NCI-H2196 treated with DMSO at 0.1 percent for 48 hours (cell line): Measurements from ENCODE around the gene OBSCN.
"Not testable (repeated sequence)": the region's sequence is repeated elsewhere in the genome, so short reads cannot be mapped to it uniquely, and the experiment has no call there.

Source experiments
- DNase-seq: peaks from one replicate; lab custom pipeline; 2025; ENCODE audit not compliant: unreplicated experiment; lab: John Stamatoyannopoulos, UW

Gene OBSCN

GRCh38 chr1:228226956-228227791 is 19.3 kb downstream of the OBSCN start:
- no peak for DNase-seq

GRCh38 chr1:228228147-228228546 is 20.3 kb downstream of the OBSCN start:
- DNase-seq = not testable (repeated sequence)

DNA sequence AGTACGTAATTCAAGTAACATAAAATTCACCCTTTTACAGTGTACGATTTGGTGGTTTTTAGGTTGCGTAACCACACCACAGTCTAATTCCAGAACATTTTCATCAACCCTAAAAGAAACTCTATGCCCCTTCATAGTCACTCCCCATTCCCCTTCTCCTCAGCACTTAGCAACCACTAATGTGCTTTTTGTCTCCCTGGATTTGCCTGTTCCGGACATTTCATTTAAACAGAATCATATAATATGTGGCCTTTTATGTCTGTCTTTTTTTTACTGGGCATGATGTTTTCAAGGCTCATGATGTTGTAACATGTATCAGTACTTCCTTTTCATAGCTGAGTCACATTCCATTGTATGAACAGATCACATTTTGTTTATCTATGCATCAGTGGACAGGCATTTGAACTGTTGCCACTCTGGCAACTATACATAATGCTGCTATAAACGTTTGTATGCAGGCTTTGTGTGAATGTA is 20.8 kb downstream of the OBSCN start:
- DNase-seq = no peak

- no peak for DNase-seq
Measured at GRCh38 chr1:228231189-228231588, 23.3 kb downstream of the OBSCN start.

DNA sequence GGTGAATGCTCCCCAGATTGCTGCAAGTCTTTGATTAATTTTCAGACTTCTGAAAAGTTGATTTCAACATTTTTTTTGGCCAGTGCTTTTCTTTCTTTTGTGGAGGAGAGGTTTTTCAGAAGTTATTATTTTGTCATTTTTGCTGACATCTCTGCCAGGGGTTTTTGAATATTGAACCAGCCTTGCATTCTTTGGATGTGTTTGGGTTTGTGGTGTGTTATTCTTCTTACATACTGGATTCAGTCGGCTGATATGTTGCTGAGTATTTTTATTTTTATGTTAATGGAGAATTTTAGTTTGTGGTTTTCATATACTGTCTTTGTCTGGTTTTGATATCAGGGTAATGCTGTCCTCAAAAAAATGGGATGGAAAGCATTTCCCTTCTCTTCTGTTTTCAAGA is 25.3 kb downstream of the OBSCN start:
- no peak for DNase-seq

DNA sequence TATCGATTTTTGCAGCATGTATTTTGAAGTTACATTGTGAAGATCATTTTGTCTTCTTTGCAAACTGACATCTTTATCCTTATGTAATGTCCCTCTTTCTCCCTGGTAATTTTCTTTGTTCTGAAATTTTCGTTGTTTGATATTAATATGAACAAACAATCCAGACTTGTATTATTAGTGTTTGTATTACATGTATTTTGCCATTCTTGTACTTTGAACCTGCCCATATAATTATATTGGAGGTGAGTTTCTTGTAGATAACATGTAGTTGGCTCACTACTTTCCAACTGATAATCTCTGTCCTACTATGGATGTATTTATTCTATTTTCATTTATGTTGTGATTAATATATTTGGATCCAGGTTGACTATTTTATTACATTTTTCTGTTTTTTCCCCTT is 27.1 kb downstream of the OBSCN start:
- DNase-seq = no peak

DNA sequence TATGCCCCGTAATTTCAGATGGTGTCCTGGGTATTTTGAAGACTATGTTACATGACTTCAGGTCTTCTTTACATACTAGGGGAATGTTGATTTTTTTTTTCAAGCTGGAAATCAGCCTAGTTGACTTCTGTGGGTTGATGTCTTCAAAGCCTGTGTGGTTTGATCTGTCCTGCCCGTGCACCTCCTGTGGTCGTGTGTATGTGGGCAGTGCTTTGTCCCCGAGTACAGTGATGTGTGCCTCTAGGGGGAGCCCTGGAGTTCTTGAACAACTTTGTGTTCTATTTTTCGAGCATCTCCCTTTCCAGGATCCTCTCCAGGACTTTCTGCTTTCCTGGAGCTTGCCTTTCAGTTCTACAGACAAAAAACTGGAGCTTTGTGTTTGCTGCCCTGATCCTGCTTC is 28.9 kb downstream of the OBSCN start:
- no peak for DNase-seq

DNA sequence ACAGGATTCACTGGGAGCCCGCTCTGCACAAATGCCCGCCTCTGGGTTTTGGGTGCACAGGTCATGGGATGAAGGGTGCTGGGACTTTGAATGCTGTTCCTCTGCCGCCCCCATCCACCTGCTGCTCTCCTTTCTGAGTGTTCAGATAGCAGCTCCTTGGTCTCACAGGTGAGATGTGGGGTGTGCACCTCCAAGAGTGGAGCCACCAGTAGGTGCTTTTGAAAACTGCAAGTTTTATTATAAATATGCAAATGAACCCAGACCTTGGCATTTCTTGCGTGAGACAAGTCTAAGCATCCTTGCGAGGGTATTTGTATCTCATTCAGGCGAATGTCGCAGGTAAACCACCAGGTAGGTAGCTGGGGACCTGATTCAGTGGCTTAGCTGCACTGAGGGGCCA is 30.2 kb downstream of the OBSCN start:
- no peak for DNase-seq

DNA sequence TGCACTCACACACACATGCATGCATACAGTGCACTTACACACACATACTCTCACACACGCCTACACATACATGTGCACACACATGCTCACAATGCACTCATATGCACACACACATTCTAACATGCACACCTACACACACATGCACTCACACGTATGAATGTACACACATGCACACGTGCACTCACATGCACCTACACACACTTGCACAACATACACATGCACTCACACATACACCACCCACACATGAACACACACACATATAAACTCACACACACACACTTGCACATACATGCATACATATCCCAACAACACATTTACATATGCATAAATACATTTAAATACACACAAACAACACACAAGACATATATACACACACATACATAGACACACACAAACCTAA is 30.6 kb downstream of the OBSCN start:
- DNase-seq = no peak

- DNase-seq = no peak
Measured at GRCh38 chr1:228240411-228241240, 32.8 kb downstream of the OBSCN start.

DNA sequence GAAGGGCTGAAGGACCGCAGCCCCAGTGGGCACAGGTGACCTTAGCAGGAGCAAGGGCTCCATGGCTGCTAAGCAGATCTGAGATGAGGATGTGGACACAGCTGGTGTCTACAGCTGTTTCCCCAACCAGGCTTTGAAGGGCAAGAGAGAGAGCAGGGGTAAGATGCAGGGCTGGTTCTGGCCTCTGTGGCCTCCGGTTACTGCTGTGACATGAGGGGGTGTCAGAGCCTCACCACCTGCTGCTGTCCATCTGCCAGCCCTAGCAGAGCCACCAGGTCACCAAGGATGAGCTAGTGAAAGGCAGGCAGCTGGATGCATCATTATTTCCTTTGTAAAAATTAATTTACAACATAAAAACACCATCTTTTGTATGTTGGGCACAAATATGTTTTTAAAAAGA is 33.4 kb downstream of the OBSCN start:
- no peak for DNase-seq

DNA sequence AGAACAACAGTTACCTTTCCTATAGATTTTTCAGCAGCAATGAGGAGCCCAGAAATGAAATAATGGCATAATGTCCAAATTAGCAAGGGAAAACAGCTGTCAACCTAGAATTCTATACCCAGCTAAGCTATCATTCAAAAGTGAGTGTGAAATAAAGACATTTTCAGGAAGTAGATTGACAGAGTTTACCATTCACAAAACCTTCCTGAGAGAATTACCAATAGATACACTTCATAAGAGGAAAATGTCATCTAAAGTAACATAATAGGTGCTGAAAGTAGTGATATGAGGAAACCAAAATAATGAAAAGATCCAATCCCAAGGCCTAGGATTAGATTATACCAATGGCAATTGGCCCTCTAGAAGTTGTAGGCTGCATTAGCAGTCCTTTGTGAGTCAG is 34.6 kb downstream of the OBSCN start:
- no peak for DNase-seq

GRCh38 chr1:228243093-228243492 is 35.2 kb downstream of the OBSCN start:
- no peak for DNase-seq

DNA sequence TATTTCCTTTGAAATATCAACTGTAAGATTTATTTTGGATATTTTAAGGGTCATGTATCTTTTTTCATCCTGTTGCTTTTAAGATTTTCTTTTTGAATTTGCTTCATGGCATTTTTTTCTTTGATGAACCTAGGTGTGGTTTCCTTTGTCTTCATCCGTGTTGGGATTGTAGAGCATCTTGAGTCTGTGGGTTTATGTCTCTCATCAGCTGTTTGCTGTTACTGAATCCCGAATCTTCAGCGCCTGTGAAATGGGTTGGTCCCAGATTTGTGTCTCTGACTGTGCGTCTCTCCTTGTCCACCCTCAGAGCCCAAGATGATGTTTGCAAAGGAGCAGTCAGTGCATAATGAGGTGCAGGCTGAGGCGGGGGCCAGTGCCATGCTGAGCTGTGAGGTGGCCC is 36.1 kb downstream of the OBSCN start:
- not testable (repeated sequence) for DNase-seq

- DNase-seq = no peak
Measured at GRCh38 chr1:228245111-228245510, 37.3 kb downstream of the OBSCN start.

DNA sequence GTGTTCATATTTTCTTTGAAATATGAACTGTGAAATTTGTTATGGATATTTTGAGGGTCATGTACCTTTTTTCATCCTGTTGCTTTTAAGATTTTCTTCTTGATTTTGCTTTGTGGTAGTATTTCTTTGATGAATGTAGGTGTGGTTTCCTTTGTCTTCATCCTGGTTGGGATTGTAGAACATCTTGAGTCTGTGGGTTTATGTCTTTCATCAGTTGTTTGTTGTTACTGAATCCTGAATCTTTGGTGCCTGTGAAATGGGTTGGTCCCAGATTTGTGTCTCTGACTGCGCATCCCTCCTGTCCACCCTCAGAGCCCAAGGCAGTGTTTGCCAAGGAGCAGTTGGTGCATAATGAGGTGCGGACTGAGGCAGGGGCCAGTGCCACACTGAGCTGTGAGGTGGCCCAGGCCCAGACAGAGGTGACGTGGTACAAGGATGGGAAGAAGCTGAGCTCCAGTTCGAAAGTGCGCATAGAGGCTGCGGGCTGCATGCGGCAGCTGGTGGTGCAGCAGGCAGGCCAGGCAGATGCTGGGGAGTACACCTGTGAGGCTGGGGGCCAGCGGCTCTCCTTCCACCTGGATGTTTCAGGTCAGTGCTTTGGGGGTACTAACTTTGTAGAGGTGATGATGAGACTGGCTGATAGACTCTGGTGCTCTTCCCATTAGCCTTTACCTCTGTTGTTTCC is 38.5 kb downstream of the OBSCN start:
- DNase-seq = no peak

DNA sequence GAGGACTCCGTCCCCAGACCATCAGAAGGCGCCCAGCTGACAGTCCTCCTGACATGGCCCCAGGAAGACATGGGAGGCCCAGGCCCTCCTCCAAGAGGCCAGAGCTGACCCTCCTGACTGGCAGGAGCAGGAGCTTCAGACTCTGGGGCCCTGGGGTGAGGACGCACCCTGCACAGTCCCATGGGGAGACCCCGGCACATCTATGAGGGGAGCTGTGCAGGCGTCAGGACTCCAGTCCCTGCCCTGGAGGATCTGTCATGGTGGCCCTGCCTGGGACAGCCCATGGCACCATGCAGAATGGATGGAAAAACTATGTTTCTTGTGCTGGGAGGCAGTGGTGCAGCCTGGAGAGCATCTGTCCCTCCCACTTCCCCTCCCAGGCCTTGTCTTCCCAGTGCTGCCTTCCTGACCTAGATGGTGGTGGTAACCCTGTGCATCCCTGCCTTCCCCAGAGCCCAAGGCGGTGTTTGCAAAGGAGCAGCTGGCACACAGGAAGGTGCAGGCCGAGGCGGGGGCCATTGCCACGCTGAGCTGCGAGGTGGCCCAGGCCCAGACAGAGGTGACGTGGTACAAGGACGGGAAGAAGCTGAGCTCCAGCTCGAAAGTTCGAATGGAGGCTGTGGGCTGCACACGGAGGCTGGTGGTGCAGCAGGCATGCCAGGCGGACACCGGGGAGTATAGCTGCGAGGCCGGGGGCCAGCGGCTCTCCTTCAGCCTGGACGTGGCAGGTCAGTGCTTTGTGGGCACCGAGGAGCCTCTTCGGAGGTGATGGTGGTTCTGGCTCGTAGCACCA is 41.9 kb downstream of the OBSCN start:
- DNase-seq = no peak

- DNase-seq = not testable (repeated sequence)
Measured at GRCh38 chr1:228252476-228252875, 44.6 kb downstream of the OBSCN start.

DNA sequence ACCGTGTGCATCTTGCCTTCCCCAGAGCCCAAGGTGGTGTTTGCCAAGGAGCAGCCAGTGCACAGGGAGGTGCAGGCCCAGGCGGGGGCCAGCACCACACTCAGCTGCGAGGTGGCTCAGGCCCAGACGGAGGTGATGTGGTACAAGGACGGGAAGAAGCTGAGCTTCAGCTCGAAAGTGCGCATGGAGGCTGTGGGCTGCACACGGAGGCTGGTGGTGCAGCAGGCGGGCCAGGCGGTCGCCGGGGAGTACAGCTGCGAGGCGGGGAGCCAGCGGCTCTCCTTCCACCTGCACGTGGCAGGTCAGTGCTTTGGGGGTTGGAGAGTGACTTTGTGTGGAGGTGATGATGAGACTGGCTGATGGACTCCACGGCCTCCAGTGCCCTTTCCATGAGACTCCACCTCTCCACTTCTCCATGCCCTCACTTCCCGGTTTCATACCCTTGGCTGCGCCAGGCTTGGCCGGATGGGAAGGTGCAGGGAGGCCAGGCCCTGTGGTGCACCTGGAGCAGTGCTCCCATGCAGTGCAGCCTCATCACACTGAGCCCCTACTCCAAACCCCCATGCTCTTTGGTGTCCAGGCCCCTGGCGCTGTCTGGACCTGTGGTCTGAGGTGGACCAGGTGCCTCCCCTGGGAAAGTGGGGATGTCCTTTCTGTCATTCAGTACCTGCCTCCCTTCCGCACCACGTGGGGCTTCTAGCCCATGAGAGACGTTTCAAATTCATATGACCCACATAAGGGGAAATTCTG is 49.0 kb downstream of the OBSCN start:
- no peak for DNase-seq

DNA sequence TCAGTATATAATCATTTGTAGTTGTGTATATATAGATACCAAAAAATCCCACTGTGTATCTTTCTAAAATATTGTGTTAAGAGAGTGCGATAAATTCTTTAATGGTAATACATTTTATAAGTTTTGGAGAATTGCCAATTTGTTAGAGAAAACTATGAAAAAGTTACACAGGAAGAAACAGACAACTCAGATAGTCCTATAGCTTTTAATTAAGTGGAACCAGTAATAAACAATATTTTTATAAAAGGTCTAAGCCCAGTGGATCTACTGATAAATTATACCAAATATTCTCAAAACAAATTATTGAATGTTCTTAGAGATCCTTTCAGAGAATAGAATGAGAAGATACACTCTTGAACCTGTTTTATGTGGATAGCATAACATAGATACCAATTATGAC is 50.6 kb downstream of the OBSCN start:
- no peak for DNase-seq
